ENCODE measurements around the gene PHLPP2. TPM values are rescaled to one million over a fixed set of nuclear protein-coding genes. Genes with fewer than 3 reads are reported as not detected.

Gene PHLPP2
- polyA plus RNA-seq, 1 experiment: 10.3 TPM

GRCh38 chr16:71627731-71628181, 96.7 kb downstream of the PHLPP2 start:
- Histone ChIP-seq H3K27ac (ENCODE audit: low read depth, low read length) (no peak overlapping the region), H3K4me3 (ENCODE audit: low read depth, low read length) (no peak overlapping the region), H3K27me3 (ENCODE audit: control insufficient read depth, insufficient read depth, low read length) (peaks cover 33% of the 10 kb centered on the region), H3K9me3 (ENCODE audit: control insufficient read depth, insufficient read depth, low read length) (no peaks in the 10 kb centered on the region; the same call in 1 of the 2 replicates)
- CTCF ChIA-PET: interaction anchor here (2.8 kb wide), 1 partner anchor 17 kb away, joined by 21 read pairs; no protein-coding TSS in a partner anchor
- no peak for DNase-seq (ENCODE audit: low read depth, low spot score)
- TF ChIP-seq CTCF (IDR thresholded peaks at IDR 0.05; ENCODE audit: low read depth, low read length): no peak
- POLR2A ChIA-PET: no interaction called here

GRCh38 chr16:71626858-71627213, 97.7 kb downstream of the PHLPP2 start:
- no peak for DNase-seq (ENCODE audit: low read depth, low spot score)

GRCh38 chr16:71626018-71626857, 98.3 kb downstream of the PHLPP2 start, which contains the start of gene MARVELD3:
Gene MARVELD3, plus strand, starts transcription at chr16:71626184. Its CDS starts 46 bp downstream, at chr16:71626230.
- CTCF ChIA-PET: no interaction called here

More at GRCh38 chr16:71626858-71627213, 97.7 kb downstream of the PHLPP2 start:
- POLR2A ChIA-PET: no interaction called here
- Histone ChIP-seq H3K27ac (ENCODE audit: low read depth, low read length) (no peak overlapping the region), H3K27me3 (ENCODE audit: control insufficient read depth, insufficient read depth, low read length) (peaks cover 33% of the 10 kb centered on the region), H3K9me3 (ENCODE audit: control insufficient read depth, insufficient read depth, low read length) (no peaks in the 10 kb centered on the region; the same call in 1 of the 2 replicates), H3K4me3 (ENCODE audit: low read depth, low read length) (no peak overlapping the region)
- no peak for TF ChIP-seq CTCF (IDR thresholded peaks at IDR 0.05; ENCODE audit: low read depth, low read length)
- CTCF ChIA-PET: no interaction called here

GRCh38 chr16:71625113-71625850, 99.2 kb downstream of the PHLPP2 start:
- no peak for DNase-seq (ENCODE audit: low read depth, low spot score)
- H3K4me3 ChIP-seq (ENCODE audit: low read depth, low read length): no peak overlapping the region
- no peaks in the 10 kb centered on the region; the same call in 1 of the 2 replicates for H3K9me3 ChIP-seq (ENCODE audit: control insufficient read depth, insufficient read depth, low read length)
- ChIA-PET POLR2A (no interaction called here), CTCF (no interaction called here)
- no peak overlapping the region for H3K27ac ChIP-seq (ENCODE audit: low read depth, low read length)
- no peak for TF ChIP-seq CTCF (IDR thresholded peaks at IDR 0.05; ENCODE audit: low read depth, low read length)
- peaks cover 33% of the 10 kb centered on the region for H3K27me3 ChIP-seq (ENCODE audit: control insufficient read depth, insufficient read depth, low read length)

More at GRCh38 chr16:71626018-71626857, 98.3 kb downstream of the PHLPP2 start, which contains the start of gene MARVELD3:
- no peak for DNase-seq (ENCODE audit: low read depth, low spot score)
- TF ChIP-seq CTCF (IDR thresholded peaks at IDR 0.05; ENCODE audit: low read depth, low read length): no peak
- Histone ChIP-seq H3K4me3 (ENCODE audit: low read depth, low read length) (peak within 1 kb of the TSS; percentile 23; the same call in 1 of the 2 replicates), H3K27ac (ENCODE audit: low read depth, low read length) (no peak within 1 kb of the TSS), H3K9me3 (ENCODE audit: control insufficient read depth, insufficient read depth, low read length) (no peaks in the 10 kb centered on the region; the same call in 1 of the 2 replicates), H3K27me3 (ENCODE audit: control insufficient read depth, insufficient read depth, low read length) (peaks cover 33% of the 10 kb centered on the region)
- POLR2A ChIA-PET: no interaction called here

Measured in AG04450 (cell line).